IPS-NIHi7 (cell line): ENCODE data around the gene MCFD2.
"Not testable (repeated sequence)": the region's sequence is repeated elsewhere in the genome, so short reads cannot be mapped to it uniquely, and the experiment has no call there.

Experiments
- DNase-seq: peaks from one replicate; pipeline ENCODE4 v3.0.0; 2012; ENCODE audit warnings: mixed read lengths; ENCODE audit errors: extremely low spot score

MCFD2 gene

GRCh38 chr2:46902465-46902864 lies 13.1 kb downstream of the MCFD2 start:
- DNase-seq = no peak

GRCh38 chr2:46901611-46902010 lies 14.0 kb downstream of the MCFD2 start:
- no peak for DNase-seq

DNA sequence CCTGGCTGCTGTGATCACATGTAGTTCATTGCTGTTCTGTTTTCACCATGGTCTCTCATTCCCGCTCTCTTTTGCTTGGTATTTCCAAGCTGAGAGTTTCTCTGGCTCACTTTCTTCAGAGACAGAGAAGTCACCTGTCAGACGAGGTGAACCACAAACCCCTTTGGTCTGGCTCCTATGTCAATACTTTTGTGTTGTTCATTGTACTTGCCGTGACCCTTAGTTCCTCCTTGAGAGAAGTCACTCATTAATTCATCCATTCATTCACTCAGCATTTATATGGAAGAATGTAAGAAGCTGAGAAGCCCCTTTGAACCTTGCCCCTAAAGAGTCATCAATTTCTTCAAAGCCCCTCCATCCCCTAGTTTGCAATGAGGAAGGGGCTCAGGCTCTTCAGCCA lies 15.2 kb downstream of the MCFD2 start:
- no peak for DNase-seq

- no peak for DNase-seq
Observed at GRCh38 chr2:46899053-46899452, 16.6 kb downstream of the MCFD2 start.

GRCh38 chr2:46898024-46898423 lies 17.6 kb downstream of the MCFD2 start:
- DNase-seq = no peak

DNA sequence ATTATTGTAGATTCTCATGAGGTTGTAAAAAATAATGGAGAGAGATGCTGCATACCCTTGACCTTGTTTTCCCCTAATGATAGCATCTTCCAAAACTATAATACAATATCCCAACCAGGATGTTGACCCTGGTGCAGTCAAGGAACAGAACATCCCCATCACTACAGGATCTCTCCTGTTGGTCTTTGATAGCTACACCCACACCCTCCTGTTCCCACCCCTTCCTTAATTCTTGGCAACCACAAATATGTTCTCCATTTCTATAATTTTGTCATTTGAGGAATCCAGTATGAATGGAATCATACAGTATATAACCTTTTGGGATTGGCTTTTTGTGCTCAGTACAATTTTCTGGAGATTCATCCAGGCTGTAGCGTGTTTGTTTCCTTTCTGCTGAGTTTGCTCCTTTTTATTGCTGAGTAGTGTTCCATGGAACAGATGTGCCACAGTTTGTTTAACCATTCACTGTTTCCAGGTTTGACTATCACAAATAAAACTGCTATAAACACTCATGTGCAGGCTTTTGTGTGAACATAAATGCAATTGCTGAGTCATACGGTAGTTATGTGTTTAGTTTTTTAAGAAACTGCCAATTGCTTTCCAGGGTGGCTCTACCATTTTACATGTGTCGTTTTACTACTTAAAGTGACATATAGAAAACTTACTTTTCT lies 22.2 kb downstream of the MCFD2 start:
- no peak for DNase-seq

DNA sequence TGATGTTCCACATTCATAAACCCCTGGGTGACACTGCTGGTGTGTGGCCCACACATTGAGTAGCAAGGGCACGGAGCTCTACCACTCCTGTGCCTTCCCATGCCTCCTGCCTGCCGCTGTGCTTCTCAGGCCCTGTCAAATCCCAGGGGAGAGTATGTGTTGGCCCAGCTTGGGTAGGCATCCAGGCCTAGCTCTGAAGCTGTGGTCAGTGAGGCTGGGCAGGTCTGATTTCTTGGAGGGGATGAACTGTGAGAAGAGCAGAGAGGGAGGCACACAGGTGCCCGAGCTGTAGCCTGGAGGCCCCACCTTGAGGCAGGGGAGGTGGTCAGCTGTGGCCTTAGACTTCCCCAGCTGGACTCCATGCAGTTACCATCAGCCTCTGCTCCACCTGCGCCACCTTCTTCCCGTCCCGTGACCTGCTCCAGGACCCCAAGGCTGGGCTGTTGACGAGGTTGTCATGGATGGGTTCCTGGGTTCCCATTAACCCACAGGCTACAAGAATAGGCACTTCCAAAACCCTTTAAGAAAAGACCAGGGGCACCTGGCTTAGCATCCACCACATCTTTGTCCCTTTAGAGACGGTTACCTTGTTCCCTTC lies 23.6 kb downstream of the MCFD2 start:
- DNase-seq = peak; percentile 5

GRCh38 chr2:46888421-46888952 lies 27.1 kb downstream of the MCFD2 start:
- peak; percentile 10 for DNase-seq

GRCh38 chr2:46887028-46887885 lies 28.3 kb downstream of the MCFD2 start:
- peak; percentile 11 for DNase-seq

DNA sequence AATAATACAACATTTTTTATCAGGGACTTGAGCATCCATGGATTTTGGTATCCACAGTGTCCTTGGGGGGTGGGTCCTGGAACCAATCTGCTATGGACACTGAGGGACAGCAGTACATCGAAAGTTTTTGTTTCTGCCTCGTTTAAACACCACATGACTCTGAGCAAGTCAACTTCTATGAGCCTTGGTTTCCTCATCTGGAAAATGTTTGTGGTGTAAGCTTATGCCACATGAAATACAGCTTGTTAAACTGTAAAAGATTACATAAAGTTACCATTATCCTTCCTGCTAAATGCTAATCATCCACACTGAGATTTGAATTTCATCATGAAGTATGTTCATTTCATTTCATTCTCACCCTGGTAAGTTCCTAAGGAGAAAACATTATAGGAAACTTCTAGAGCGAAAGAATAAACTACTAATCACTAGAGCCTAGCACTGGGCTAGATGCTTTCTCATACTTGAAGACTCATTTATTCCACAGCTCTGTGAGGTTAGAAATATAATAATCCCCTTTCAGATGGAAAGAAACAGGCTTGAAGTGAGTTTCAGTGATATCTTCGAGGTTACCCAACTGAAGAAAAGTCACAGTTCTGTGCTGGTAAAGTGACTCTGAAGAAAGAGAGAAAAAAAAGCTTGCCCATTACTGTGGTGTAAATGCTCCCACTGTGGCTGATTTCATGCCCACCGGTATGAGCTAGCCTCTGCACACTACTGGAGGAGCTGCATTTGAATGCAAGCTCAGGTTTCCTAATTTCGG lies 29.2 kb downstream of the MCFD2 start:
- DNase-seq = no peak

DNA sequence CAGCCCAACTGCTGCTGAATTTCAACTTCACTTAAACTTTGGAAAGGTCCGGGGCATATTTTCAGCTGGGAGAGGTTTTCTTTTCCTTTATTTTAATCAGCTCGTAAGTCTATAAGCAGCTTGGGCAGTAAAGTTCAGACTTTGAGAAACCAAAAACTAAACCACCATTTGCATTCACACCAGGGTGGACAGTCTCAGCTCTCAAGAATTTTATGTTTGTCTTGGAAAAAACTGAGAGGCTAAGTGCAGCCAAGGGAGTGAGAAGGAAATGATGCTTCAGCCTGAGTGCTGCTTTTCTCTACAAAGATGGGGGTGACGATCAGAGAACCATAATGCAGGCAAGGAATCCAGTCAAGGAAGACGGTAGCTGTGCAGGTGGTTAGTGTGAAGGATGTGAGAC lies 30.2 kb downstream of the MCFD2 start:
- DNase-seq = no peak

DNA sequence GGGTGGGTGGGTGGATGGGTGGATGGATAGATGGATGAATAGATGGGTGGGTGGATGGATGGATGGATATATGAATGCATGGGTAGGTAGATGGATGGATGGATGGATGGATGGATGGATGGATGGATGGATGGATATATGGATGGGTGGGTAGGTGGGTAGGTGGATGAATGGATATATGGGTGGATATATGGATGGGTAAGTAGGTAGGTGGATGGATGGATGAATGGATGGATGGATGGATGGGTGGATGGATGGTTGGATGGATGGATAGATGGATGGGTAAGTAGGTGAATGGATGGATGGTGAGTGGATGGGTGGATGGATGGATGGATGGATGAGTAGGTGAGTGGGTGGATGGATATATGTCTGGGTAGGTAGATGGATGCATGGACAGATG lies 36.1 kb downstream of the MCFD2 start:
- no peak for DNase-seq

GRCh38 chr2:46878886-46879285 lies 36.7 kb downstream of the MCFD2 start:
- DNase-seq = peak; percentile 46

DNA sequence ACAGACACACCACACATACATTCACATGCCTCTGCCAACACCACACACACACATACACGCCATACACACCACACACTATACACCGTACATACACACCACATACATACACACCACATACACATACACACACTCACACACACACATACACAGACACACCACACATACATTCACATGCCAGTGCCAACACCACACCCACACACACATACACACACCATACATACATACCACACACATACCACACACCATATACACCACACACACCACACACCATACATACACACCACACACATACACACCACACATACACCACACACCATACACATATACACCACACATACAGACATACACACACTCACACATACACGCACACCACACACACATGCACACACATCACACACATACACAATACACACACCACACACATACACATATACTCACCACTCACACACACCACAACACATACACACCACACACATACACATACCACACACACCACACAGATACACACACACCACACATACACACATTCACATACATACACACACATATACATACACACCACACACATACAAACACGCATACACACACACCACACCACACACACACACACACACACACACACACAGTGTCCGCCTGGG lies 37.2 kb downstream of the MCFD2 start:
- DNase-seq = no peak

DNA sequence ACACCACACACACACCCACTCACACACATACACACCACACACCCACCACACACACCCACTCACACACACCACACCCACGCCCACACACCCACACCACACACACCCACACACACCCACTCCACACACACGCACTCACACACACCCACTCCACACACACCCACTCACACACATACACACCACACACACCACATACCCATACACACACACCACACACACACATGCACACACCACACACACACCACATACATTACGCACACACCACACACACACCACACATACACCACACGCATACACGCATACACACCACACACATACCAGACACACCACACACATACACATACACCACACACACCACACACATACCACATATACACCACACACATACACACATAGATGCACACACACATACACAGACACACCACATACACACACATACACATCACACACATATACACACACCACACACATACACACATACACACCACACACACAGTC lies 37.9 kb downstream of the MCFD2 start:
- no peak for DNase-seq

DNA sequence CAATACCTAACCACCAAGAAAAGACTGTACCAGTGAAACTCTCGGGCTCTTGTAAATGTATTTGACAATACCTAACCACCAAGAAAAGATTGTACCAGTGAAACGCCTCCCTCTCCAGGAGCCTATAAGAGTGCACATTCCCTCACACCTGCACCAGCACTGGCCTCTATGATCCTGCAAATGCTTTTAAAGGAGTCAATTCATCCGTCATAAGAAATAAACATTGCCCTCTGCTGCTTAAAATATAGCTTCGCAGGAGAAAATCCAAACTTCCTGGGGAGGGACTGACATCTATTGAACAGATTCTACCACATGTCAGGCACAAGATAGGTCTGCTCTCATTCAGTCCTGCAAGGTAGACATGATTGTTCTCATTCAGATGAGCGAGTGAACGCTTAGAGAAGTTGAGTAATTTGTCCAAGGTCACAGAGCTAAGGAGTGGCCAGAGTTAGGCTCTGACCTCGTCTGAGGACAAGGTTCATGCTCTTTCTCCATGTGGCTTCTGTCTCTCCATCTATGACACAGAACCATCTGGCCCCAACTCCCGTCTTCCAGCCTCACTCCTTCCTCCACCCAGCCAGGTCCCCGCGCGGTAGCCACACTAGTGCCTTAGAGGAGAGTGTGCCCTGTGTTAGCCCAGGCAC lies 38.7 kb downstream of the MCFD2 start:
- DNase-seq = peak; percentile 36

GRCh38 chr2:46875962-46876689 lies 39.5 kb downstream of the MCFD2 start:
- DNase-seq = not testable (repeated sequence)

DNA sequence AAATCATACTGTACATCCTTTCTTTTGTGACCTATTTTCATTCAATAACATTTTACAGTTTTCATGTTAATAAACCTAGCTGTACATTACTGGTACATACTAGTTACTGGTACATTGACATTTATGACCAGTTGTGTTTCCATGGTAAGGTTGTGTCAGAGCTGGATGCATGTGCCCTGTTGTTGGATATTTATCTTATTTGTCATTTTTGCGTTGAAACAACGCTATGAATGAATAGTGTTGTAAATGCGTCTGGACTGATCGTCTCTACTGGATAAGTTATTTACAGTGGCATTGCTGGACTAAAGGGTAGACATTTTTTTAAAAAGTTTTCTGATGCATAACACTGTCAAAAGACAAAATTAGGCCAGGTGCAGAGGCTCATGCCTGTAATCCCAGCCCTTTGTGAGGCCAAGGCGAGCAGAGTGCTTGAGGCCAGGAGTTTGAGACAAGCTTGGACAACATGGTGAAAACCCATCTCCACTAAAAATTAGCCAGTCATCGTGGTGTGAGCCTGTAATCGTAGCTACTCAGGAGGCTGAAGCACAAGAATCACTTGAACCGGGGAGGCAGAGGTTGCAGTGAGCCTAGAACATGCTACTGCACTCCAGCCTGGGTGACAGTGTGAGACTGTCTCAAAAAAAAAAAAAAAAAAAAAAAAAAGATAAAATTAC lies 40.2 kb downstream of the MCFD2 start:
- no peak for DNase-seq

GRCh38 chr2:46874236-46874929 lies 41.2 kb downstream of the MCFD2 start:
- DNase-seq = no peak
